AG10803 (cell line): ENCODE measurements around the gene PLCB1.

Source experiments
- DNase-seq: peaks from one replicate; pipeline ENCODE4 v3.0.0; 2010; ENCODE audit warnings: low read depth
- H3K4me3 ChIP-seq: 2 replicates; pipeline ENCODE4 v1.5.1; 2011; ENCODE audit warnings: mild to moderate bottlenecking, low read length, control low read depth
- CTCF ChIP-seq: conservative IDR thresholded peaks from 2 replicates; pipeline ENCODE4 v1.5.1; 2011; ENCODE audit warnings: mild to moderate bottlenecking, low read length, control low read depth, inconsistent platforms

PLCB1 gene

DNA sequence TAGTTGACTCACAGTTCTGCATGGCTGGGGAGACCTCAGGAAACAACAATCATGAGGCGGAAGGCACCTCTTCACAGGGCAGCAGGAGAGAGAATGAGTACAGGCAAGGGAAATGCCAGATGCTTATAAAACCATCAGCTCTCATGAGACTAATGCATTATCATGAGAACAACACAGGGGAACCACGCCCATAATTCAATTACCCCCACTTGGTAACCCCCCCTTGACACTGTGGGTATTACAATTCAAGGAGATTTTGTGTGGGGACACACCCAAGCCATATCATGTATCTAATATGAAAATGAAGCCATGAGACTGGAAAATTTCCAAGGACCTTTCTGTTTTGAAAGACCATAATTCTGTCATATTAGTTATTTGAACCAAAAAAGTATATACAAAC, 594.4 kb downstream of the PLCB1 start:
- TF ChIP-seq CTCF: no peak
- no peak for DNase-seq
- H3K4me3 ChIP-seq: no peak overlapping the region

DNA sequence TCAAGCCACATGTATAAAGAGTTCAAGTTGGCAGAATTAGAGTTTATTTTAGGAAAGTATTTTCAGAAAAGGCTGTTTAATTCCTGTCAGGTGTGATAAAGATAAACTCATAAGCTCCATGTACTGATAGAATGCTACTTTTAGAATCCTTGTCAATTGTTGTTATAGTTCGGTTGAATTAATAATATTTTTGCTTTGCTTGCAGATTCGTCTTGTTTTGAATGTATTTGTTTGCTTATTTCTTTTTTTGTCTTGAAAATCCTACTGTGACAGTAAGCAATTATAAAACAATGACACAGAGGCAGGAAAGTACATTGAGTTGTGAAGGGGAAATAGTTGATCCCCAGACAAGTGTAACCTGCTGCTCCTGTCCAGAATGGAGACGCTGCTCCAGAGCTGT, 602.9 kb downstream of the PLCB1 start:
- no peak overlapping the region for H3K4me3 ChIP-seq
- TF ChIP-seq CTCF: no peak
- DNase-seq: no peak

DNA sequence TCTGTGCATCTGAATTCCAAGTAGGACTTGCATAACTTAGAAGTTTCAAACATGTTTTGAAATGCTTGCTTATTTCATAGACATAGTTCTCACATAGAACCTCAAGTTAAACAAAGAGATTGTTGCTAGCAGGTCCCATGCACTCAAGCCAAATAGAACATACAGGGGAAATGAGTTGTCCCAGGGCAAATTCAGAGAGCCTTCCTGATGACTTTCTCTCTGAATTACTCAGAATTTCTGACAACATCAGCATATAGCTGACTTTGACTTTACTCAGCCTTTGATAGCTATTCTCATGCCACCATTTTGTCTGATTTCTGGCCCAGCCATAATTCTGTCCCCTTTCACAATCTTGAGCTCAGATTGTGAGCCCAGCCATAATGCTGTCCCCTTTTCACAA, 603.6 kb downstream of the PLCB1 start:
- no peak for DNase-seq
- TF ChIP-seq CTCF: no peak

DNA sequence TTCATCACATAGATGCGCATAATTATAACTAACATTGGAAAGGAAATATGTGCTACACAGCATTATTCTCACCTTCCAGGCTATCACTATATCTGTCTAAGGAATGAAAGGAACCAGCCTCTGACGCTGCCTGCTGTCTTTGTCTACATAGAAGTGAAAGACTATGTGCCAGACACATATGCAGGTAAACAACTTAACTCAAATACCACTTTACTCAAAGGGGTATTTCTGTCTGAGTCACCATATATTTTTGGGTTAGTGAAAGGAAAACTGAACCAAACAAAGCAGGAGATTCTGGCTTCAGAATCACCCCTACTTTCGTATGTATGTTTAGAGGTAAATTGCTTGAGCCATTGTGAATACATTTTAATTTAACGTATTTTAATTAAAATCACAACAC, 608.2 kb downstream of the PLCB1 start:
- no peak overlapping the region for H3K4me3 ChIP-seq
- DNase-seq: no peak
- no peak for TF ChIP-seq CTCF

More for the DNA sequence above, 603.6 kb downstream of the PLCB1 start:
- no peak overlapping the region for H3K4me3 ChIP-seq

DNA sequence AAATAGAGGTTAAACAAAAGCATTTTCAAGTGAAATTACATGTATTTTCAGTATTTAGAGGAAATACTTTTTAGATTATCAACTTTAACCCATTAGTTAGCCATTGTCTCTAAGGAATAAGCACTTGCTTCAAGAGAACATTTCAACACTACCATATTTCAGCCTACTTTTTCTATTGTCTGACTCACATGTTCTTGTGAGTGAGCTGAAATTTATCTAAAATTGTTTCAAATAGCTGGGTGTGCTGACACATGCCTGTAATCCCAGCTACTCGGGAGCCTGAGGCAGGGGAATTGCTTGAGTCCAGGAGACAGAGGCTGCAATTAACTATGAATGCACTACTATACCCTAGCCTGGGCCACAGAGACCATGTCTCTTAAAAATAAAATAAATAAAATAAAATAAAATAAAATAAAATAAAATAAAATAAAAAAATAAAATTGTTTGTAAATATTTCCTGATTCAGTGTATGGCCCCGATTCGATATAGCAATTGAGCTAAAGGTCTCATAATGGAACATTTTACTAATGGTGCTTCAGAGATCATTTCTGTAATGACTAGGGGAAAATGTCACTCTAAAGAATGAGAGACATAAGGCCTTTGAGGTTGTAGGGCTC, 612.3 kb downstream of the PLCB1 start:
- DNase-seq: peak; percentile 61
- H3K4me3 ChIP-seq: no peak overlapping the region
- no peak for TF ChIP-seq CTCF

DNA sequence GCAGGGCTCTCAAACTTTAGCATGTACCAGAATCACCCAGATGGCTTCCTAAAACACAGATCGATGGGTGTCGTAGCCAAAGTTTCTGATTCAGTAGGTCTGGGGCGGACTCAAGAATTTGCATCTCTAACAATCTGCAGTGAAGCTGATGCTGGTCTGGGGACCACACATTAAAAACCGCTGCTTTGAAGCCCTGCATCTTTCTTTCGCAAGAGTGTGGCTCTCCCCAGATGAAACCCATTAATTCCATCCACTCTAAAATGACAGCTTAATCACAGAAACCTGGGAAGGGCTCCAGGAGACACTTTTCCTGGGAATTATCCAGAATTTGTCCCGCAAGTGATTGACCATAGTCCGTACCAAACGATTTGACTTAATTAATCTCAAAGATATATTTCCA, 617.0 kb downstream of the PLCB1 start:
- peak; percentile 85 for DNase-seq
- no peak overlapping the region for H3K4me3 ChIP-seq
- no peak for TF ChIP-seq CTCF

GRCh38 chr20:8749986-8750385, 617.9 kb downstream of the PLCB1 start:
- H3K4me3 ChIP-seq: no peak overlapping the region
- peak; percentile 67 for DNase-seq
- no peak for TF ChIP-seq CTCF
